HG02884 (cell line): ENCODE results near the gene DTD2.

Source experiments
- ATAC-seq: cut with Tn5 transposase; IDR thresholded peaks from one replicate; pipeline ENCODE4 v1.9.1; 2021; ENCODE audit warnings: mild to moderate bottlenecking, moderate library complexity; ENCODE audit not compliant: unreplicated experiment

Gene DTD2

GRCh38 chr14:31408421-31408820, 48.9 kb downstream of the DTD2 start:
- no peak for ATAC-seq

DNA sequence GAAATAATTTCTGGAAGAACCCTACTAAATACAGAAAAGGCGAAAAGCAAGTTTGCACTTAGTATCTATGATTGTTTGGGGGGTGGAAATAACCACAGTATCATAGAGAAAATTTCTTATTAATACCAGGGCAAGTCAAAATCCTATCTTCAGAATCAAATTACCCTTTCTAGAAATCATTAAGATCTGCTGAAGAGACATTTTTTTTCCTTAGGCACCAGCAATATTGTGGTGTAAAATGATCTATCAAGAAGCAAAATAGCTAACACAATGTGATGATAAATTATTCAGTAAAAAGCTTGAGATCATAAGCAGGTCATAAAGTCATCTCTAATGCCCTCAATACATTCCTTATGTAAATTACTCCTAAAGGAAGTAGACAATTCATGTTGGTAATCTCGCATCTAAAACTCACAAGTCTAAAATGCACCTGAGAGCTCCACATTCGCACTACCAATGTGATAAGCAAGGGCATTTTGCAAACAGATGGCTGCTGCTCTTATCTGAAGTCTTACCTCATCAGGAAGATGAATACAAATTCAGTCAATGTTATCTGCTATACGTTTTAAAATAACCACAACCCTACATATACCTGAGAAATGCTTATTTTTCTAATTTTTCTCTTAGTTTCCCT, 51.6 kb downstream of the DTD2 start:
- ATAC-seq, result no peak

DNA sequence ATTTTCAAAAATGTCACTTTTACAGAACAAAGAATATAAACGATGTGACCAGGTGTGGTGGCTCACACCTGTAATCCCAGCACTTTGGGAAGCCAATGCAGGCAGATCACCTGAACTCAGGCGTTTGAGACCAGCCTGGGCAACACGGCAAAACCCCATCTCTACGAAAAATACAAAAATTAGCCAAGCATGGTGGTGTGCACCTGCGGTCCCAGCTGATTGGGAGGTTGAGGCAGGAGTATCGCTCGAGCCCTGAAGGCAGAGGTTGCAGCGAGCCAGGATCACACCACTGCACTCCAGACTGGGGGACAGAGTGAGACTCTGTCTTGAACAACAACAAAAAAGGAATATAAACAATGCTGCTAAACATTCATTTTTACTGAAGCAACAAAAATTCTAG, 52.2 kb downstream of the DTD2 start:
- ATAC-seq, result no peak

DNA sequence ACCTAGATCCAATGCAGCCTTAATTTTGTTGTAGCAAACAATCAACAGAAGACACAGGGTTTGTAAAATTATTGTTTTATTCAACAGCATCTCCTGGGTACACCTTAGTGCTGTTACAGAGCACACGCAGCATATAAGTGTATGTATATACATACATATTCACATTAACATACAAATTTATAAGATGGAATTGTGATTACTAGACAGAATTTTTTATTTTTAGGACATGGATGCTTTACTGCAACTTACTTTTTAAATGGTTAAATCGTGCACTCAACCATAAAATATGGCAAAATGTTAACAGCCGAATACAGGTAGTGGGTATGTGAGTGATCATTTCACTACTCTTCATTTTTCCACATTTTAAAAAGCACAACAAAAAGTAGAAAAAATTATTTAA, 53.6 kb downstream of the DTD2 start:
- ATAC-seq, result no peak

DNA sequence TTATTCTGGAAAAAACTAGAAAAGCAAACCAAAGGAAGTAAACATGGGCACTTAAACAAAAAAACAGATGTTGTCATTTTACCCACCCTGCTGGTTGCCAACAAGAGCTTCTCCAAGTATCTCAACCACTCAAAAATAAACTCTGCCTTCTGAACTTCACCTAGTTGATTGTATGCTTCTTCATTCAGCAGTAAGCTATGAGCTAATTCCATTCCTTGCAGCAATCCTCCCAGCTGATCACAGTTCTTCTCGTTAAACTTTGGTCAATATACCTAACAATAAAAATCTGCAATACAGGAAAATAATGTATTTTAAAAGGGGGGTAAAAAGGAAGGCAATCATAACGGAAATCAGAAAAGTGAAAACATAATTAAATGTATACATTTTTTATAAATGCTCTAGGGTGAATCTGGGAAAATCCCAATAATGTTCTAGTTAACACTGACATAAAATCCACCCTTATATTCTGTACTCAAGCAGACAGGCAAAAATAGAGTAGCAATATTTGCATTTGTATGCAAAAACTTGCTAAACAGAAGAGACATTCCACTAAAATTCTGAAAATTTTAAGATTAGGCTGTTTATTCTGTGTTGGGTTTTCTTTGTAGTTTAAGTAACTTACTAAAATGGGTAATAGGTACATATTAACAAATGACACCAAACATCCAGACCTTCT, 54.4 kb downstream of the DTD2 start:
- ATAC-seq, result no peak

DNA sequence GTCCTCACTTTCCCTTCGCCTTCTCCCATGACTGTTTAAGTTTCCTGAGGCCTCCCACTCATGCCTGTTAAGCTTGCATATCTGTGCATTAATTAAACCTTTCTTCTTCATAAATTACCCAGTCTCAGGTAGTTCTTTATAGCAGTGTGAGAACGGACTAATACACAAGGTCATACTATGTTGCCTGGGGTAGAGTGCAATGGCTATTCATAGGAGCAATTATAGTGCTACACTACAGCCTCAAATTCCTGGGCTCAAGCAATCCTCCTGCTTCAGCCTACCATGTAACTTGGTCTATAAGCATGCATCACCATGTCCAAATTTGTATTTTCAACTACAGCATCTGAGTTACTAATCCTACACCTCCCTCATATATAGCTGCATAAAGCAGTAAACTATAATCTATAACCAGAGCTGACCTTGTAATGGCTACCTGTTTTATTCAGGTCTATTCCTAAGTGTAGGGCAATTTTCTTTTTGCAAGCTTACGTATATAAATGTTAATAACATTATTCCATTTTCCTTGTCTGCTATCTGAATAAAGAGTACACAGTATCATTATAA, 55.9 kb downstream of the DTD2 start:
- no peak for ATAC-seq

DNA sequence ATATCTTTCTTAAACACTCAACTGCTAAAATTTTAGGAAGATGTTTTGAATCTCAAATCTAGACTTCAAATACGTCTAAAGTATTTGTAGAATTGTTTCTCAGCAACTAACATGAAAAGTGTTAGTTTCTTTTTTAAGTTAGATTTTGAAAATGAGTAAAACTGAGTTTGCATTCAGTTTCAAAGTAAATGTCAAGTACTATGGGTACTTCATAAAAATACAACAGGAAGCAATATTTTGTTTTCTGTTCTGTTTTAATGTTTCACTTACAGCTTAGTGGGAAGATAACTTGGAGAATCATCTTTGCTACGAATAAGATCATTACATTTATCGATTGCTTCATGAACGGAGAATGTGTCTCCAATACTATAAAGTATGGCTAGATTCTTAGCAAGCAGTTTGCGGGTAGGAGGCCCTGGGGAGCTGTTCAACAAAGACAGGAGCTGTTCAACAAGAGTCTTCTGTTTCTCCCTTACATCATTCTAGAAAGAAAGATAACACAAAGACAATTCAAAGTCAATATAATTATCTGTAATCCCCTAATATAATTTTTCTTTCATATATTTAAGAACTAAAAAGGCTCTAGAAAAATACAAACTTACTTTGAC, 57.2 kb downstream of the DTD2 start:
- no peak for ATAC-seq
